KBM-7 (cell line): ENCODE measurements around the gene OS9.
"Not testable (repeated sequence)": the region's sequence is repeated elsewhere in the genome, so short reads cannot be mapped to it uniquely, and the experiment has no call there.

ENCODE experiments used
- DNase-seq: peaks from one replicate; pipeline ENCODE4 v3.0.0-alpha.2; 2015
- in situ Hi-C: fragments of 300-500 bp; cut with MboI; formaldehyde crosslinking; loops from 2 replicates; pipeline ENCODE4 v1.14.3; 2020; ENCODE audit warnings: low sequenced_read_pairs, low pct_unique_long_range_greater_than_20kb, mixed read lengths

The OS9 gene, protein sequence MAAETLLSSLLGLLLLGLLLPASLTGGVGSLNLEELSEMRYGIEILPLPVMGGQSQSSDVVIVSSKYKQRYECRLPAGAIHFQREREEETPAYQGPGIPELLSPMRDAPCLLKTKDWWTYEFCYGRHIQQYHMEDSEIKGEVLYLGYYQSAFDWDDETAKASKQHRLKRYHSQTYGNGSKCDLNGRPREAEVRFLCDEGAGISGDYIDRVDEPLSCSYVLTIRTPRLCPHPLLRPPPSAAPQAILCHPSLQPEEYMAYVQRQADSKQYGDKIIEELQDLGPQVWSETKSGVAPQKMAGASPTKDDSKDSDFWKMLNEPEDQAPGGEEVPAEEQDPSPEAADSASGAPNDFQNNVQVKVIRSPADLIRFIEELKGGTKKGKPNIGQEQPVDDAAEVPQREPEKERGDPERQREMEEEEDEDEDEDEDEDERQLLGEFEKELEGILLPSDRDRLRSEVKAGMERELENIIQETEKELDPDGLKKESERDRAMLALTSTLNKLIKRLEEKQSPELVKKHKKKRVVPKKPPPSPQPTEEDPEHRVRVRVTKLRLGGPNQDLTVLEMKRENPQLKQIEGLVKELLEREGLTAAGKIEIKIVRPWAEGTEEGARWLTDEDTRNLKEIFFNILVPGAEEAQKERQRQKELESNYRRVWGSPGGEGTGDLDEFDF

DNA sequence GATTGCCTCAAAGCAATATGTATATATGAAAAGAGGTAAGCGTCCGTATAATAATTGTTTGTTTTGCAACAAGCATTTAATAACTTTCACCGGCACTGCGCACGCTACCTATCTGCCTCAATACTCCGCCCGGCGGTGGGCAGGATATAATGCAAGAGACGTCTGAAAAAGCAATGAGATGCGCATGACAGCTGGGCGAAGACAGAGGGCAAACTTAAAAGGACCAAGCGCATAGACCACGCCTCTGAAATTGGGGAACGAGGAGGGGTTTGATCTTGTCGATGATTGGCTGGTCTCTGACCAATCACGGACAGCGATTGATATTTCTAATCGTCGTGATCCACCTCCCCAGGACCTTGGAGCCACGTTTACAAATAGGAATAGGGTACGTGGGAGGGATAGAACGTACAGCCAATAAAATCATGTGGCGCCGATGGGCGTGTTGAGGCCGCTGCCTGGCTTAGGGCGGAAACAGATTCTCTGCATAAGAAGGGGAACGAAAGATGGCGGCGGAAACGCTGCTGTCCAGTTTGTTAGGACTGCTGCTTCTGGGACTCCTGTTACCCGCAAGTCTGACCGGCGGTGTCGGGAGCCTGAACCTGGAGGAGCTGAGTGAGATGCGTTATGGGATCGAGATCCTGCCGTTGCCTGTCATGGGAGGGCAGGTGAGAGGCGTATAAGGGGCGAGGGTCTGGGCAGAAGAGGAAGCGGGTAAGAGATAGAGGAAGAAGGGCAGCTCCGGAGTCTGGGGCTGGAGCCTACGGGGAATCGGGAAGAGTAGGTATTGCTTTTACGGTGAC lies at the start of gene OS9:
TSS of gene OS9 (plus strand) at position 474 of the 800 bp plus-strand sequence. CDS start at position 504, 30 bp downstream.
- peak; percentile 100 for DNase-seq
- in situ Hi-C loops: no loop called here

DNA sequence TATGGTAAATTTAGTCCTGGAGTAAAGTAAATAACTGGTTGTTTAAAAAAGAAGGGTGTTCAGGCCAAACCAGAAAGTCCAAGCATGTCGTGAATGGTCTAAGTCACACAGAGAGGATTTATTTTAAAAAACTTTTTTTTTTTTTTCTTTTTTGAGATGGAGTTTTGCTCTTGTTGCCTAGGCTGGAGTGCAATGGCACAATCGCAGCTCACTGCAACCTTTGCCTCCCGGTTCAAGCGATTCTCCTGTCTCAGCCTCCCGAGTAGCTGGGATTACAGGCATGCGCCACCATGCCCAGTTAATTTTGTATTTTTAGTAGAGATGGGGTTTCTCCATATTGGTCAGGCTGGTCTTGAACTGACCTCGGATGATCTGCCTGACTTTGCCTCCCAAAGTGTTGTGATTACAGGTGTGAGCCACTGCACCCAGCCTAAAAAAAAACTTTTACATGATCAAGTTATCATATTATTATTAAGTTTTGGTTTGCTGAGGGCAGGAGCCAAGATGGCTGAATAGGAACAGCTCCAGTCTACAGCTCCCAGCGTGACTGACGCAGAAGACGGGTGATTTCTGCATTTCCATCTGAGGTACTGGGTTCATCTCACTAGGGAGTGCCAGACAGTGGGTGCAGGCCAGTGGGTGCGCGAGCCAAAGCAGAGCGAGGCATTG lies 47.8 kb upstream of the OS9 start:
- in situ Hi-C loops: not testable (repeated sequence)
- peak; percentile 50 for DNase-seq

DNA sequence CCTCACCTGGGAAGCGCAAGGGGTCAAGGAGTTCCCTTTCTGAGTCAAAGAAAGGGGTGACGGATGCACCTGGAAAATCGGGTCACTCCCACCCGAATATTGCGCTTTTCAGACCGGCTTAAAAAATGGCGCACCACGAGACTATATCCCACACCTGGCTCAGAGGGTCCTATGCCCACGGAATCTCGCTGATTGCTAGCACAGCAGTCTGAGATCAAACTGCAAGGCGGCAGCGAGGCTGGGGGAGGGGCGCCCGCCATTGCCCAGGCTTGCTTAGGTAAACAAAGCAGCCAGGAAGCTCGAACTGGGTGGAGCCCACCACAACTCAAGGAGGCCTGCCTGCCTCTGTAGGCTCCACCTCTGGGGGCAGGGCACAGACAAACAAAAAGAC lies 47.3 kb upstream of the OS9 start:
- in situ Hi-C loops, DNase-seq: not testable (repeated sequence)

DNA sequence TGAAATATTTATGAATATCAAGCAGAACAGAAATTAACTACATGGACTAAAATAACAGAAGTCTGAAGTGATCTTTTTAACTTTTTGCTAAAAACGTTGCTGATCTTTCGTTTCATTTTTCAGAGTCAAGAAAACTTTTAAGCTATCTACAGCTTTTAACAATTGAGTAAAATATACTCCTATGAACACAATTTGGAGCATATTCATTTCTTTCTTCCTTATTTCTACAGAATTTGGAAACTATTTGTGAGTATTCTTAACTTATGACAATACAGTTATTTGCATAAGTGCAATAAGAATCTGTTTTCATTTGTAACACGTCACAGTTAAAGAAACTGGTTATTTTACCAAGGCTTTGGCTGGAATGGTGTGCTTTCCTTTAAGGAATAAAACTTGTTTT lies 39.9 kb upstream of the OS9 start:
- DNase-seq: no peak
- in situ Hi-C loops: no loop called here

DNA sequence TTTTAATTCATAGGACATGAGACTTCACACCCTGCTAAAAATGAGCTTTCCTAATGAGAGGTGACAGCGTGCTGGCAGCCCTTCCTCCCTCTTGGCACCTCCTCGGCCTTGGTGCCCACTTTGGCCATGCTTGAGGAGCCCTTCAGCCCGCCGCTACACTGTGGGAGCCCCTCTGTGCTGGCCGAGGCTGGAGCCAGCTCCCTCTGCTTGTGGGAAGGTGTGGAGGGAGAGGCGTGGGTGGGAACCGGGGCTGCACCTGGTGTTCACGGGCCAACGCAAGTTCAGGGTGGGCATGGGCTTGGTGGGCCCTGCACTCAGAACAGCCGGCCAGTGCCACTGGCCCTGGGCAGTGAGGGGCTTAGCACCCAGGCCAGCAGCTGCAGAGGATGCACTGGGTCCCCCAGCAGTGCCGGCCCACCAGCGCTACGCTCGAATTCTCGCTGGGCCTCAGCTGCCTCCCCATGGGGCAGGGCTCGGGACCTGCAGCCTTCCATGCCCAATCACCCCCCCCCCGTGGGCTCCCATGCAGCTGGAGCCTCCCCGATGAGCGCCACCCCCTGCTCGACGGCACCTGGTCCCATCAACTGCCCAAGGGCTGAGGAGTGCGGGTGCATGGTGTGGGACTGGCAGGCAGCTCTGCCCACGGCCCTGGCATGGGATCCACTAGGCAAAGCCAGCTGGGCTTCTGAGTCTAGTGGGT lies 38.2 kb upstream of the OS9 start:
- no peak for DNase-seq
- in situ Hi-C loops: no loop called here

DNA sequence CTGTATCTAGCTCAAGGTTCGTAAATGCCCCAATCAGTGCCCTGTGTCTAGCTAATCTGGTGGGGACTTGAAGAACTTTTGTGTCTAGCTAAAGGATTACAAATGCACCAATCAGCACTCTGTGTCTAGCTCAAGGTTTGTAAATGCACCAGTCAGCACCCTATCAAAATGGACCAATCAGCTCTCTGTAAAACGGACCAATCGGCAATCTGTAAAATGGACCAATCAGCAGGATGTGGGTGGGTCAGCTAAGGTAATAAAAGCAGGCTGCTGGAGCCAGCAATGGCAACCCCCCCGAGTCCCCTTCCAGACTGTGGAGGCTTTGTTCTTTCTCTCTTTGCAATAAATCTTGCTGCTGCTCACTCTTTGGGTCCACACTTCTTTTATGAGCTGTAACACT lies 37.5 kb upstream of the OS9 start:
- in situ Hi-C loops, DNase-seq: not testable (repeated sequence)

- in situ Hi-C loops: no loop called here
- no peak for DNase-seq
These were observed 36.2 kb upstream of the OS9 start for GRCh38 chr12:57657744-57658143.

DNA sequence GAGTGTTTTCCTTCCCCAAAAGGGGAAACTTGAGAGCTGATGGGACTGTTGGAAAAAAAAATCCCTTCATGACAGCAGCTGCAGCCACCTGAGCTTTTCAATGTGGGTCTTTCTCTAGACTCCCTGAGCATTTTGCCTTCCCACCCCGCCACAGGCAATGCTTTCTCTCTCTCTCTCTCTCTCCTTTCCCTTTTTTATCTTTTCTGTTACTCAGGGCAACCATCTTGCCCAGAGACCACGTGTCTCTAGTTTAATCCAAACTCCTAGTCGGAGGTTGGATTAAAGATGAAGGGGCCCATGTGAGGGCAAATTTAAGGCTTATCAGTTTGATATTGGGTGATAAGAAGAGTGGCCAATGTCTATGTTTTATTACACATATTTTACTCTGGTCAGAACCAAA lies 35.0 kb upstream of the OS9 start:
- in situ Hi-C loops: no loop called here
- DNase-seq: no peak

- in situ Hi-C loops: no loop called here
- no peak for DNase-seq
These were observed 32.6 kb upstream of the OS9 start for GRCh38 chr12:57661376-57661775.

DNA sequence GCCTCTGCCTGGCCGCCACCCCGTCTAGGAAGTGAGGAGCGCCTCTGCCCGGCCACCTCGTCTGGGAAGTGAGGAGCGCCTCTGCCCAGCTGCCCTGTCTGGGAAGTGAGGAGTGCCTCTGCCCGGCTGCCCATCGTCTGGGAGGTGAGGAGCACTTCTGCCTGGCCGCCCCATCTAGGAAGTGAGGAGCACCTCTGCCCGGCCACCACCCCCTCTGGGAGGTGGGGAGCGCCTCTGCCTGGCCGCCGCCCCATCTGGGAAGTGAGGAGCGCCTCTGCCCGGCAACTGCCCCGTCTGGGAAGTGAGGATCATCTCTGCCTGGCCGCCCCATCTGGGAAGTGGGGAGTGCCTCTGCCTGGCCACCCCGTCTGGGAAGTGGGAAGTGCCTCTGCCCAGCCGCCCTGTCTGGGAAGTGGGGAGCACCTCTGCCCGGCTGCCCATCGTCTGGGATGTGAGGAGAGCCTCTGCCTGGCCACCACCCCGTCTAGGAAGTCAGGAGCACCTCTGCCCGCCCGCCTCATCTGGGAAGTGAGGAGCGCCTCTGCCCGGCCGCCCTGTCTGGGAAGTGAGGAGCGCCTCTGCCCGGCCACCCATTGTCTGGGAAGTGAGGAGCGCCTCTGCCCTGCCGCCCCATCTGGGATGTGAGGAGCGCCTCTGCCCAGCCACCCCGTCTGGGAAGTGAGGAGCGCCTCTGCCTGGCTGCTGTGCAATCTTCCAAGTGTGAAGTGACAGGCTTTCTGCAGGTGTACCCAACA lies 28.7 kb upstream of the OS9 start:
- DNase-seq, in situ Hi-C loops: not testable (repeated sequence)

DNA sequence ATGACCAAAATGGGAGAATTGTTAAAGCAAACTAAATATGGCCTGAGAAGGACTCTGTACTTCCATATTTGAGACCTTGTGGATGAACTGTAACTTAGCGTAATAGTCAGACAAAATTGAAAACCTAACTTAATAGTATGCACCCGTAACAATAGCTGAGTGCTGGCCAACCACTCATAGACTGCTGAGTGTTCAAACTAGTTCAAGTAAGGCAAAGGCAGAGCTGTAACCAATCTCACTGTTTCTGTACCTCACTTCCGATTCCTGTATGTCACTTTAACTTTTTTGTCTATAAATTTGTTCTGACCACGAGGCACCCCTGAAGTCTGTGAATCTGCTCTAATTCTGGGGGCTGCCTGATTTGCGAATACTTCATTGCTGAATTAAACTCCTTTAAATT lies 27.0 kb upstream of the OS9 start:
- no peak for DNase-seq
- in situ Hi-C loops: no loop called here

DNA sequence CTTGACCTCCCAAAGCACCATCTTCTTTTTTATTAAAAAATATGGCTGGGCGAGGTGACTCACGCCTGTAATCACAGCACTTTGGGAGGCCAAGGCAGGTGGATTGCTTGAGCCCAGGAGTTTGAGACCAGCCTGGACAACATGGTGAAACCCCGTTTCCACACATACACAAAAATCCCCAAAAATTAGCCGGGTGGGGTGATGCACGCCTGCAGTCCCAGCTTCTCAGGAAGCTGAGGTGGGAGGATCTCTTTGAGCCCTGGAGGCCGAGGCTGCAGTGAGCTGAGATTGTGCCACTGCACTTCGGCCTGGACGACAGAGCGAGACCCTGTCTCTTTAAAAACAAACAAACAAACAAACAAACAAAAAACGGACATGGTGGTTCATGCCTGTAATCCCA lies 24.2 kb upstream of the OS9 start:
- in situ Hi-C loops, DNase-seq: not testable (repeated sequence)

- in situ Hi-C loops, DNase-seq: not testable (repeated sequence)
These were observed 22.1 kb upstream of the OS9 start for GRCh38 chr12:57671811-57672210.

DNA sequence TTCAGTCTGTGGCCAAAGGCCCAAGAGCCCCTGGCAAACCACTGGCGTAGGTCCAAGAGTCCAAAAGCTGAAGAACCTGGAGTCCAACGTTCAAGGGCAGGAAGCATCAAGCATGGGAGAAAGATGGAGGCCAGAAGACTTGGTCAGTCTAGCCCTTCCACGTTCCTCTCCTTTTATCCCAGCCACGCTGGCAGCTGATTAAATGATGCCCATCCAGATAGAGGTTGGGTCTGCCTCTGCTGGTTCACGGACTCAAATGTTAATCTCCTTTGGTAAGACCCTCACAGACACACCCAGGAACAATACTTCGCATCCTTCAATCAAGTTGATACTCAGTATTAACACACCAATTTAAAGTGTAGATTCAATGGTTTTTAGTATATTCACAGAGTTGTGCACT lies 21.1 kb upstream of the OS9 start:
- in situ Hi-C loops: no loop called here
- DNase-seq: no peak

GRCh38 chr12:57674691-57675090 lies 19.2 kb upstream of the OS9 start:
- in situ Hi-C loops: no loop called here

GRCh38 chr12:57677947-57678346 lies 16.0 kb upstream of the OS9 start:
- DNase-seq, in situ Hi-C loops: not testable (repeated sequence)

More at GRCh38 chr12:57674691-57675090, 19.2 kb upstream of the OS9 start:
- no peak for DNase-seq

GRCh38 chr12:57679697-57680096 lies 14.2 kb upstream of the OS9 start:
- in situ Hi-C loops: no loop called here

DNA sequence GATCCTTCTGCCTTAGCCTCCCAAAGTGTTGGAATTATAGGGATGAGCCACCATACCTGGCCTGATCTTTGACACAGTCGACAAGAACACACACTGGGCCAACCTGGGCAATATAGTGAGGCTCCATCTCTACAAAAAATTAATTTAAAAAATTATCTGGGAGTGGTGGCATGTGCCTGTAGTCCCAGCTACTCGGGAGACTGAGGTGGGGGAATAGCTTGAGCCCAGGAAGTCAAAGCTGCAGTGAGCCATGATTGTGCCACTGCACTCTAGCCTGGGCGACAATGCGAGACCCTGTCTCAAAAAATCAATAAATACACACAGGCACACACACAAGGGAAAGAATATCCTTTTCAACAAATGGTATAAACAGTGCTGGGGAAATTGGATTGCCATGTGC lies 6.1 kb upstream of the OS9 start:
- no peak for DNase-seq

More at GRCh38 chr12:57679697-57680096, 14.2 kb upstream of the OS9 start:
- no peak for DNase-seq

More for the DNA sequence above, 6.1 kb upstream of the OS9 start:
- in situ Hi-C loops: no loop called here
